ENCODE measurements around the gene IQCC. TPM values are rescaled to one million over a fixed set of nuclear protein-coding genes. Genes with fewer than 3 reads are reported as not detected.
"Not testable (repeated sequence)": the region's sequence is repeated elsewhere in the genome, so short reads cannot be mapped to it uniquely, and the experiment has no call there.

IQCC gene
- 1 to 10 TPM; 4.5 to 5.2 TPM for total RNA-seq

- Mint-ChIP-seq H3K27me3 (no peaks in the 10 kb centered on the region), H3K36me3 (peaks cover 2% of the 10 kb centered on the region), H3K4me1 (ENCODE audit: low read depth) (peaks cover 32% of the 10 kb centered on the region), H3K27ac (peak within 1 kb of the TSS; percentile 58), H3K4me3 (peak within 1 kb of the TSS; percentile 89), H3K9me3 (no peaks in the 10 kb centered on the region)
- ChIA-PET CTCF (interaction anchor here (0.7 to 3.7 kb wide), 5 partner anchors 10 to 132 kb away, joined by 3 to 31 read pairs (median 4); partner anchors contain the start of genes FAM167B, MARCKSL1 and TMEM39B), POLR2A (interaction anchor here (0.5 to 2.8 kb wide), 10 partner anchors 8 to 613 kb away, joined by 3 to 19 read pairs (median 3); partner anchors contain the start of gene TXLNA)
- peak; percentile 92 for DNase-seq
- intact Hi-C loops (cut with micrococcal nuclease): no loop called here
These were observed at the start of gene IQCC for GRCh38 chr1:32205401-32206370. TSS of gene IQCC (plus strand) at chr1:32205671. CDS start at chr1:32205682, 11 bp downstream.

DNA sequence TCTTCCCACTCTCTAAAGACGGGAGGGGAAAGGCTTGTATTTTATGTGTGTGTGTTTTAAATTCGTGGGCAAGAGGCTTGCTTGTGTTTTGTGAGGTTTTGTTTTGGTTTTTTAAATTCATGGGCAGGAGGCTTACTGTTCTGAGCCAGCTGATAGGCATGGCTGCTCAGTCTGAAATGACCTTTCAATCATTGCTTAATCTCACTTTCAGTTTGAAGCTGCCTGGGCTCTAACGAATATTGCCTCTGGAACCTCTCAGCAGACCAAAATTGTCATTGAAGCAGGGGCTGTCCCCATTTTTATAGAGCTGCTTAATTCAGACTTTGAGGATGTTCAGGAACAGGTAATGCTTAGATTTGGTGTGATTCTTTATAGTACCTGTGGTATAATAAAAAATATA lies 46.3 kb upstream of the IQCC start:
- Mint-ChIP-seq H3K27ac (peak overlapping the region; percentile 66), H3K4me3 (no peak overlapping the region), H3K4me1 (ENCODE audit: low read depth) (peaks cover 4% of the 10 kb centered on the region), H3K36me3 (peaks cover 40% of the 10 kb centered on the region), H3K9me3 (no peaks in the 10 kb centered on the region), H3K27me3 (no peaks in the 10 kb centered on the region)
- POLR2A ChIA-PET: no interaction called here
- no peak for DNase-seq
- intact Hi-C loops (cut with micrococcal nuclease): no loop called here
- CTCF ChIA-PET: interaction anchor here (0.5 kb wide), 1 partner anchor 507 kb away, joined by 3 read pairs; no protein-coding TSS in a partner anchor

- peaks cover 33% of the 10 kb centered on the region for H3K36me3 Mint-ChIP-seq
These were observed 42.1 kb upstream of the IQCC start for GRCh38 chr1:32163405-32163804.

GRCh38 chr1:32165633-32166032 lies 39.8 kb upstream of the IQCC start:
- DNase-seq; H3K4me3 Mint-ChIP-seq; H3K9me3 Mint-ChIP-seq; H3K27me3 Mint-ChIP-seq; H3K27ac Mint-ChIP-seq; H3K4me1 Mint-ChIP-seq (ENCODE audit: low read depth); intact Hi-C loops (cut with micrococcal nuclease); POLR2A ChIA-PET: not testable (repeated sequence)
- H3K36me3 Mint-ChIP-seq: peaks cover 29% of the 10 kb centered on the region
- CTCF ChIA-PET: interaction anchor here (0.6 kb wide), 1 partner anchor 49 kb away, joined by 3 read pairs; no protein-coding TSS in a partner anchor

More at GRCh38 chr1:32163405-32163804, 42.1 kb upstream of the IQCC start:
- H3K27ac Mint-ChIP-seq: no peak overlapping the region
- ChIA-PET CTCF (no interaction called here), POLR2A (interaction anchor here (1.3 kb wide), 1 partner anchor 16 kb away, joined by 3 read pairs; the partner anchor contains the start of gene TXLNA)
- peaks cover 4% of the 10 kb centered on the region for H3K4me1 Mint-ChIP-seq (ENCODE audit: low read depth)
- H3K9me3 Mint-ChIP-seq: no peaks in the 10 kb centered on the region
- intact Hi-C loops (cut with micrococcal nuclease): no loop called here
- H3K4me3 Mint-ChIP-seq: no peak overlapping the region
- DNase-seq: no peak
- H3K27me3 Mint-ChIP-seq: no peaks in the 10 kb centered on the region

DNA sequence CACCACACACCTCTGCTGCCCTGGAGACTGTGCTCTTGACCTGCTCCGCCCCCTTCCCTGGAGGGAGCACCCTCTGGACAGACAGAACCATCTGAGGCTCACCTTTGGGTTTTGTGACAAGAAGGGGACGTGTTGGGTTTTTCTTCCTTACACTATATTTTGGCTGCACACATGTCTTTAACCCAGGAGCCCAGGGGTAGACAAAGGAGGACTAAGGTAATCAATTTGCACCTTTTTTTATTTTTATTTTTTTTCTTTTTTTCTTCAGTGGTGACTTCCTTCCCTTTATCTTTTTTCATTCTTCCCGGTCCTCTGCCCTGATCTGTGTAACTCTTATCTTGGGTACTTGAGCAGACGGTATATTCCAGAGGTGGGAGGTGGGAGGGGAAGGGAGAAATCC lies 34.5 kb upstream of the IQCC start:
- POLR2A ChIA-PET: no interaction called here
- CTCF ChIA-PET: no interaction called here
- H3K4me3 Mint-ChIP-seq: no peak overlapping the region
- no peak overlapping the region for H3K27ac Mint-ChIP-seq
- intact Hi-C loops (cut with micrococcal nuclease): no loop called here
- DNase-seq: no peak
- peaks cover 35% of the 10 kb centered on the region for H3K36me3 Mint-ChIP-seq
- H3K4me1 Mint-ChIP-seq (ENCODE audit: low read depth): peaks cover 5% of the 10 kb centered on the region
- H3K9me3 Mint-ChIP-seq: no peaks in the 10 kb centered on the region
- no peaks in the 10 kb centered on the region for H3K27me3 Mint-ChIP-seq

DNA sequence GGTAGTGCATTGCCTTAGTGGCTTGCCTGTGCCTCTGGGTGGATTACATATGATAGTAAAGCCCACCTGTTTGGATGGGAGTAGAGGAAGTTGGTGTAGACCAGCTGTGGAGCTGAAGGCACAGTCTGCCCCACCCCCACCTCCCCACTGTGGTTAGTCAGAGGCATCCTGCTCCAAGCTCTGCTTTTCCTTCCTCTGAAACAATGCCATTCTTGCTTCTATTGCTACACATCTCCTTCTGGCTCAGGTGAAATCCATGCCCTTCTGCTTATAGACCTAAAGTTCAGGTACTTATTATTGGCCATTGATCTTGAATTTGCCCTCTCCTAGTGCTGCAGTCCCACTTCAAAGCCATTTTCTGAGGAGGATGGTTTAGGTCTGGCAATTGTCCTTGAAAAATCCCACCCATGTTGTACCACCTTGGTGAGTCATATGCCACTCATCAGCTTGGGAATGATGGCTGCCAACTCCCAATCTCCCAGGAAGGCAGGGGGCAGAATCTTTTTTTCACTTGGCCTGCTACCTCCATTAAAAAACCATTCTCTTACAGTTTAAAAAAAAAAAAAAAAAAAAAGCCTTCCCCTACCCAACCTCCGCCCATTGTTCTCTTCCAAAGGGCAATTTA lies 32.7 kb upstream of the IQCC start:
- ChIA-PET CTCF (interaction anchor here (0.6 kb wide), 1 partner anchor 676 kb away, joined by 3 read pairs; no protein-coding TSS in a partner anchor), POLR2A (no interaction called here)
- intact Hi-C loops (cut with micrococcal nuclease): no loop called here
- H3K36me3 Mint-ChIP-seq: peaks cover 33% of the 10 kb centered on the region
- no peaks in the 10 kb centered on the region for H3K9me3 Mint-ChIP-seq
- H3K4me1 Mint-ChIP-seq (ENCODE audit: low read depth): peaks cover 5% of the 10 kb centered on the region
- H3K4me3 Mint-ChIP-seq: no peak overlapping the region
- no peak overlapping the region for H3K27ac Mint-ChIP-seq
- DNase-seq: no peak
- H3K27me3 Mint-ChIP-seq: no peaks in the 10 kb centered on the region

DNA sequence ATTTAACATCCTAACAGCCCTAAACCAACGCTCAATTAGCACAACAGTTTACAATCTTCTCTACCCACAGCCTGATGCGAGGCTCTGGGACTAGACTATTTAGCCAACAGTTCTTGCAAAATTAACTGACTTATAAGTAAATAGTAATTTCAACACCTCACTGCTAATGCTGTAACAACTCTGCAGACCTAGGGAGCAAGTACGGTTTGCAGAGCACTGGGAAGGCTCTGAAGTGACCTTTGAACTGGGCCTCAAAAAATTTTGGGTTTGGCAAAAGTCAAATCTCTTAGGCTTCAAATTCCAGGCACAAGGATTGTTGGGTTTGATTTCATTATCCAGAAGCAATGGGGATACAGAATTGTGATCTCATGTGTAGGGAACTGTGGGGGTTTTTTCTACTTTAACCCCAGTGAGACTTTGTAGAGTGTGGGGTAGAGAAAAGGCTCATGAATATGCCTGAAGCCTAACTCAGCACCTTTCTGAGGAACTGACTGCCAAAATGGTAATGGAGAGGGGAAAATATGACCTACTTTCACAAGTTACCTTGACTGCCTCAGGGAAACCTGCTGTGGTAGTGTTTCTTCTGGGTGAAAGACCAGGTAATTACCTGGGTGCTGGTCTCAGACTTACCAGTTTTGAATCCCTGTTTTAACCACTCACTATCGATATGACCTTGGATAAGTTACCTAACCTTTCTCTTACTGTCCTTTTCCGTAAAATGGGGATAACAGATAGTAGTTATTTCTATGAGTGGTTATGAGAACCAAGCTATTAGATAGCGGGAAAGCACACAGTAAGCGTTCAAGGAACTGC lies 26.9 kb upstream of the IQCC start:
- intact Hi-C loops (cut with micrococcal nuclease): loop anchor here (1.0 to 2.0 kb wide), 4 partner anchors 70 to 165 kb away; partner anchors contain the start of genes KHDRBS1, KPNA6, LCK and TMEM39B
- Mint-ChIP-seq H3K27me3 (no peaks in the 10 kb centered on the region), H3K27ac (peak overlapping the region; percentile 96), H3K4me3 (peak overlapping the region; percentile 91), H3K36me3 (peaks cover 32% of the 10 kb centered on the region), H3K9me3 (no peaks in the 10 kb centered on the region), H3K4me1 (ENCODE audit: low read depth) (peaks cover 28% of the 10 kb centered on the region)
- ChIA-PET CTCF (interaction anchor here (1.1 to 2.4 kb wide), 2 partner anchors 51 to 70 kb away, joined by 3 to 14 read pairs; partner anchors contain the start of gene KPNA6), POLR2A (interaction anchor here (0.7 to 3.6 kb wide), 9 partner anchors 22 to 216 kb away, joined by 3 to 20 read pairs (median 6); partner anchors contain the start of genes BSDC1, CCDC28B, IQCC and KPNA6)
- no peak for DNase-seq

GRCh38 chr1:32179193-32179442 lies 26.4 kb upstream of the IQCC start:
- Mint-ChIP-seq H3K4me3 (peak overlapping the region; percentile 91), H3K27me3 (no peaks in the 10 kb centered on the region), H3K9me3 (no peaks in the 10 kb centered on the region), H3K27ac (peak overlapping the region; percentile 96), H3K36me3 (peaks cover 35% of the 10 kb centered on the region), H3K4me1 (ENCODE audit: low read depth) (peaks cover 33% of the 10 kb centered on the region)
- intact Hi-C loops (cut with micrococcal nuclease): loop anchor here (1.0 to 2.0 kb wide), 4 partner anchors 70 to 166 kb away; partner anchors contain the start of genes KHDRBS1, KPNA6, LCK and TMEM39B
- ChIA-PET POLR2A (interaction anchor here (0.7 to 3.6 kb wide), 10 partner anchors 16 to 215 kb away, joined by 3 to 20 read pairs (median 6); partner anchors contain the start of genes BSDC1, CCDC28B, IQCC and KPNA6), CTCF (interaction anchor here (0.7 to 2.4 kb wide), 3 partner anchors 51 to 76 kb away, joined by 3 to 14 read pairs (median 3); partner anchors contain the start of gene KPNA6)
- no peak for DNase-seq

GRCh38 chr1:32179443-32180185 lies 25.9 kb upstream of the IQCC start, which contains the start of gene TXLNA:
TSS of gene TXLNA (plus strand) at chr1:32179675. CDS start at chr1:32180346, 671 bp downstream.
- H3K4me1 Mint-ChIP-seq (ENCODE audit: low read depth): peaks cover 38% of the 10 kb centered on the region
- H3K4me3 Mint-ChIP-seq: peak within 1 kb of the TSS; percentile 91
- peaks cover 39% of the 10 kb centered on the region for H3K36me3 Mint-ChIP-seq
- no peaks in the 10 kb centered on the region for H3K27me3 Mint-ChIP-seq
- peak within 1 kb of the TSS; percentile 96 for H3K27ac Mint-ChIP-seq
- ChIA-PET CTCF (interaction anchor here (0.7 to 2.4 kb wide), 6 partner anchors 35 to 201 kb away, joined by 3 to 14 read pairs (median 3); partner anchors contain the start of gene KPNA6), POLR2A (interaction anchor here (0.7 to 3.6 kb wide), 15 partner anchors 11 to 215 kb away, joined by 3 to 20 read pairs (median 4); partner anchors contain the start of genes BSDC1, CCDC28B, IQCC and KPNA6)
- intact Hi-C loops (cut with micrococcal nuclease): loop anchor here (1.0 to 2.0 kb wide), 7 partner anchors 21 to 166 kb away; partner anchors contain the start of genes CCDC28B, EIF3I, KHDRBS1 and KPNA6
- DNase-seq: peak; percentile 95
- H3K9me3 Mint-ChIP-seq: no peaks in the 10 kb centered on the region
